SH-SY5Y (cell line): ENCODE results near the gene SPEN.

Experiments used
- GATA2 ChIP-seq: IDR thresholded peaks from 2 replicates; pipeline ENCODE4 v1.6.1; 2011; ENCODE audit warnings: mild to moderate bottlenecking, low read depth, low read length
- GATA3 ChIP-seq: IDR thresholded peaks from 2 replicates; pipeline ENCODE4 v1.6.1; 2011; ENCODE audit warnings: low read depth, mild to moderate bottlenecking, low read length, moderate library complexity

SPEN gene

DNA sequence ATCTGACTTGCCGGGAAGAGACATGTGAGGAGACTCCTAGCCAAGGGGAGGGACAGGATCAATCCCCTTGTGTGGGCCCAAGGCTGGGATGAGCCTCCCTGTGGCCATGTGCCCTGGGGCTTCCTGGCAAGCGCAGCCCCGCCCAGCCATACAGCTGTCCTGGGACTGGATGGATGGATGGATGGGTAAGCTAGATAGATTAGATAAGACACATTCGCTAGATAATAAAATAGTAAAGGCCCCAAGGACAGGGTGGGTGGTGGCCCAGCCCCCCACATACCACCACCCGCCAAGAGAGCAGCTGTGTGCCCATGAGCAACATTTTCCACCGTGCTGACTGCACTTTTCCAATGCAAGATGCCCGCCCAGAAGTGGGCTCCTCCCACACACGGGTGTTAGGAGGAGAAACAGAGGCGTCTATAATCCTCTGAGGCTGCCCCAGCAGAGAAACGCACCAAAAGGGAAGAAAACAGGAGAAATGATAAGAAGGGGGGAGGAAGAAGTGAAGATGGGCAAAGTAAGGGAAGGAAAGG is 103.3 kb downstream of the SPEN start:
- TF ChIP-seq GATA3 (no peak), GATA2 (0 out of 2 replicates have a peak, but pooled peaks have one; percentile 7)

DNA sequence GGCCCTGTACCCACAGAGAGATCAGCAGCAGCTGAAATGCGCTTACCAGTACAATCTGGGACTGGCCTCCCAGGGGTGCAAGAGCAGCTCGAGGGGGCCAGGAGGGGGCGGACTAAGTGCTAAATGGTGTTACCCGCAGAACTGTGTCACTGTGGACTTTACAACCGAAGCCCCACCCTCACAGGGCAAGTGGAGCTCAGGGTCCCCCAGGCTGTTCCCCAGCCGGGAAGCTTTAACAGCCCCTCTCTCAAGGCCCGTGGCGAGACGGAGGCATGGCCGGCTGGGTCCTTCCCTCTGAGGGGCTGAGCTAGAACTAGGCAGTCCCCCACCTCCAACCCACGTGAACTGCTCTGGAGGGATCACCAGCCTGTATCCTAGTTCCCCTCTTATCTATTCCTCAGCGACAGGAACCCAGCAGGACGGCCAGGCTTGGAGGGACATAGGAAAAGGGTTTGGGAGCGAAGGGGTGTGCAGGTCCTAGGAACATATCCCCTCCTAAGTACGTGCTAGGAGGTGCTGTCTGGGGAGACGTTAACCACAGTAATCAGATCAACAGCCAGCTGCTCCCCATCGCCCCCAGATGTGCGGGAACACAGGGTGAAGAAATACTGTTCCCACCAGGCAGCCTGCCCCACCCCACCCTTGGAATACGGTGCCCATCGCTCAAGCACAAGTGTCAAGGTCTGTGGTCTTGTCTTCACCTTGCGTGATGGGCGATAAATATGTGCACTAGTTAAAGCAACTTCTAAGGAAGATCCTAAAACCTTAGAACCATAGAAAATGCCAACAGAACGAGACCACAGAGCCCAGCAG is 104.0 kb downstream of the SPEN start:
- TF ChIP-seq GATA3: no peak
- no peak for TF ChIP-seq GATA2

DNA sequence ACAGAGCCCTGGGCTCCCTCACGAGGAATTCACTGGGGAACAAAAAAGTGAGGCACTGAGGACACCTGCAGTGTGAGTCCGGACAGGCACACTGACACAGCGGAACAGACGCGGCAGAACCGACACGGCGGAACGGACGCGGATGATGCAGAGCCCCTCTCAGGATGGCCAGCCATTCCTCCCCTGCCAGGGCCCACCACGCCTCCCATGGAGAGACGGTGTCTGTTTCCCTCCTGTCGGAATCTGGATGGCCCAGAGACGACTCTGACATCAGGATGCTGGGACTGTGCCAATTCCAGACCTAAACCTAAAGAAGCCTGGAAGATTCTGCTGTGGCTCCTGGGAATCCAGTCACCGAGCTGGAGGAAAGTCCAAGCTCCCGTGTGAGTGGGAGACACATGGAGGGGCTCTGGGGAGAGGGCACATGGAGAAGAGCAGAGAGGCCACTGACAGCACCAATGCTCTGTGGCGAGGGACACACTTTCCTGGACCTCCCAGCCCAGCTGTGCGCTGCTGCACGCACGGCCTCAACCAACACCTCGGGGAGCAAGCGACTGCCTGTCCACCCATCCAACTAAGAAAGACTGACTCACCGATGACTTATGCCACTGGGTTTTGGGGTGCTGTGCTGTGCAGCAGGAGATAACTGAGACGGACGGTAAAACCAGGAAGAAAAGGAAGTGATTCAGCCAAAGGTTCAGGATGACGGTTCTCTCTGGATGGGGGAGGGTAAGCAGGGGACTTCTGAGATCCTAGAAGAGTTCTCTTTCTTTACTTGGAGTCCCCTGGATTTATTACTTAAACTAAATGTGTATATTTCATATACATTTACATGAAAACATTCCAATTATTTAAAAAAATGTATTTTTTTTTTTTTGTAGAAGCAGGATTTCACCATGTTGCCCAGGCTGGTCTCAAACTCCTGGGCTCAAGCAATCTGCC is 105.1 kb downstream of the SPEN start:
- TF ChIP-seq GATA3 (no peak), GATA2 (no peak)

DNA sequence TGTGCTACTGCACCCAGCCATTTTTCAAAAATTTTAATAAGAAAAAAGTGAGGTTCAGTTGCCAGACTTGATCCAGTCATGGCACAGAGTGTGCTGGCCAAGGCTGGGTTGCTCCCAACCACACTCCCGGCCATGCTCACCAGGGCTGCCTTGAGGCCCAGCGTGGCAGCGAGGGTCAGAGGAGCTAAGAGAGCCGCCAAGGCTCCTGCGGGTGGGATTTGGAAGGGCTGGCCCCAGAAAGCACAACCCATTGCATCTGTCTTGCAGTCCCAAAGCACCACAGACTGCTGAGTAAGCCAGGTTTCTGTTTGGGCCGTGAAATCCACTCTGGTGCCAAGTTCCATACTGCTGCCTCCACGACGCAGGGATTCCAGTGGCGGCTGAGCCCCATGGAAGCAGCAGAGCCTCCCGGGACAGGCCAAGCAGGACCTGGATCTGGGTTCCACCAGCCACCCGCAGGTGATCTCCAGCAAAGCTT is 105.8 kb downstream of the SPEN start:
- TF ChIP-seq GATA2 (no peak), GATA3 (no peak)

DNA sequence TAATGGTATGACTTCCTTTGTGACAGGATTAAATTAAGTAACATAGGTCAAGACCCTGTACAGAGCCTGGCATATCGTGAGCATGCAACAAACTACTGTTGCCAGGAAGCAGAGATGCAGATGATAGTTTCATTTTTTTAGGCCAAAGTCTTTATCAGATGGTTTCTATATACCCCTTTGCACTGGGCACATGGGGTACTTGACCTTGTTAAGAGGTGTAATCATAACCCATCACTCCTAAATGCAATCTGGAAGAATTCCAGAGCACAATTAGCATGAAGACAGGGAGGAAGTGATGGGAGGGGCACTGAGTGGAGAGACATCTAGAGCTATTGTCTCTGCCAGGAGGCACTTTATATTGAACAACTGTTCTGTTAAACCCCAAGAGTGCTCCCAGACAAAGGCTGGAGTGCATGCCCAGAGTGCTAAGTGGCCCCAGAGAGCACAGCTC is 106.3 kb downstream of the SPEN start:
- TF ChIP-seq GATA2 (peak; percentile 54), GATA3 (no peak)

DNA sequence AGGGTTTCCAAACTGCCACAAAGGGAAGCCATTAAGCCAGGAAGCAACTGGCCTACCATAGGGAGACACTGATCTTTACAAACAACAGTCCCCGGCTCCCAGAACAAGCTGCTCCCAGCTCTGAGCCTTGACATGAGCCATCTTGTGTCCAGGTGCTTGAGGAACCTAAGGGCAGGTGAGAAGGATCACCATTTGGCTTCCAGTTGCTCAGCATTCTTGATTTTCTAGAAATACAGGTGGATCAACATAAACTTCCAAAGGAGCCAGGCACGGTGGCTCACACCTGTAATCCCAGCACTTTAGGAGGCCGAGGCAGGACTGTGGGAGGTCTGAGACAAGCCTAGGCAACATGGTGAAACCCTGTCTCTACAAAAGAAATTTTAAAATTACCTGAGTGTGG is 106.8 kb downstream of the SPEN start:
- TF ChIP-seq GATA2 (no peak), GATA3 (no peak)

DNA sequence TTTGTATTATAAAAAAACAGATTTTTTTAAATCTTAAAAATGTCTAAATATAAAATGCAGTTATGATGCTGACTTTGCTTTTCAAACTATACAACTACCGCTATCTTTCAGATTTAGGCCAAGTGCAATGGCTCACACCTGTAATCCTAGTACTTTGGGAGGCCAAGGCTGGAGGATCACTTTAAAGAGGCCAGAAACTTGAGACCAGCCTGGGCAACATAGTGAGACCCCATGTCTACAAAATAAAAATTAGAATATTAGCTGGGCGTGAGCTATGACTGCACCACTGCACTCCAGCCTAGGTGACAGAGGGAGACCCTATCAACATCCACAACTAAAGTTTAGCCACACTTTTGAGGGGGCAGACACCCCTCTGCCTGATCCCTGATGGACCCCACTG is 108.0 kb downstream of the SPEN start:
- TF ChIP-seq GATA3 (no peak), GATA2 (no peak)

DNA sequence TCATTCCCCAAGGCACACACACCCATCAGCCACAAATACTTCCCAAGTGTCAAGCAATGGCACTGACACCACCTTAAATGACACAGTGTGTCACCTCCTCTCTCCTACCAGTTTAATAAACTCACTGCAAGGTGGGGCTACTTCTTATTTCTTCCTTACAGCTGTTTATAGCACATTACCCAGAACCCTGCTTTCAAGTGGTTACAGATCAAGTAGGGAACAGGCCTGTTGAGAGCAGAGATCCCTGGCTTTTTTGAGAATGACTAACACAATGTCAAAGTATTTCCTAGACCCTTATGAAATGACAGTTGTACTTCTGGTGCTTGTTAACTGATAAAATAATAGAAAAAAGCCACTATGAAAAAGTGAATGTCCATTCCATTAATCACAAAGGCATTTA is 108.6 kb downstream of the SPEN start:
- TF ChIP-seq GATA3 (no peak), GATA2 (no peak)

DNA sequence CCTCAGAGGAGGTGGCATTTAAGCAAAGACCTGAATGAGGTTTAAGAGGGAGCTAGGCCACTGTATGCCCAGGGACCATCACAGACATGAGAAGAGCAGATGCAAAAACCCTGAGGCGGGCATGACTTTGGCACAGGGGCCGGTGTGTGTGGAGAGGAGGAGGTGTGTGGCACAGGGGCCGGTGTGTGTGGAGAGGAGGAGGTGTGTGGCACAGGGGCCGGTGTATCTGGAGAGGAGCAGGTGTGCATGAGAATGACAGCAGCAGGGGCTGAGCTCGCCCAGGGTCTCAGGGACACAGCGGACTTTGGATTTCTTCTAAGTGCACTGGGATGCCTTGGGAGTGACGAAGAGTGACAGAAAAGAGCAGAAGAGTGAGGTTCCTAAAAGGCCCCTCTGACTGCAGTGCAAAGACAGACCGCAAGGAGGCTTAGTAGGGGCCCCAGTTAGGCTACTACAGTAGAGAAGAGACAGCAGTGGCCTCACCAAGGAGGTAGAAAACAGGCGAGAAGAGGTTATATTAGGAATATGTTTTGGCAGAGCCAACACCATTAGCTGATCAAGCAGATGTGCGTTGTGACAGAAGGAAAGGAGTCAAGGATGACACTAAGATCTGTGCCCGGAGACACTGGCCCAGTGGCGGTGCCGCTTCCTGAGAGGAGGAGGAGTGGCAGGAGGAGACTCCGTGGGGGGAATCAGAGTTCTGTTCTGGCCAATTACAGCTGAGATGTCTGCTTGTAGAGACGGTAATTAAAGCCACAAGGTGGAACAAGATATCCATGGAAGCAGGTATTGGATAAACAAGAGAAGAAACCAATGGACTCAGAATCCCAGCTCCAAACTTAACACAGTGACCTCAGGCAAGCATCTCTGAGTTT is 110.0 kb downstream of the SPEN start:
- TF ChIP-seq GATA2: no peak
- TF ChIP-seq GATA3: no peak

DNA sequence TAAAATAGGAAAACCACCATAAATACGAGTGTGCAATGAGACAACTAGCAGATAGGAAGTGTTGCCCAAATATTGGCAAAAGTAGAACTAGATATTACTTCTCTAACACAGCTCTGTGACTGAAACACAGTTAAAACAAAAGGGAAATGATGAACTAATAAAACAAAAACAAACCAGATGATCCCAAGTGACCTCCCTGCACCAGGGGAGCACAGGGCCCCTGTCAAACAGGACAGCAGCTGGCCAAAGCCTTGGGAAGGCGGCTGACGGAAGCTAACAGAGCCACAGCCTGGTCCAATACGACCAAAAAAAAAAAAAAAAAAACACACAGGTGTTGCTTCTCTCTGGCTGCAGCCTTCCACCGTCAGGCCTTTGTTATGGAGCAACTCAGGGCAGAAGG is 110.6 kb downstream of the SPEN start:
- TF ChIP-seq GATA3 (no peak), GATA2 (no peak)

DNA sequence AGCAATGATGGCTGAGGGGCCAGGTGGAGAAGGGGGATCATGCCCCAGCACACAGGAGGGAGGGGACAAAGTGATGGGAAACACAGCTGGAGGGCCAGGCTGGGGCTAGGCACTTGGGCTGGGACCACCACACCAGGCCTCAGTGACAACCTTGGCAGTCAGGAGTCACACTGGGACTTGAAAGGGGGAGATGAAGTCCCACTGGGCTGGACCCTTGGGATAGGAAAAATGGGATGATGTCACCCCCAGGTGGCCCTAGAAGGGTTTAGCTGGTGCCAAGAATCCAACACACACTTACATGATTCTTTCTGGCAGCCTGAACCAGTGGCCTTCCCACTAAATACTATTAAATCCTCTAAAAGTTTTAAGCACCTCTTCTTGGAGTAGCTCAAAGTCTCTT is 111.3 kb downstream of the SPEN start:
- TF ChIP-seq GATA3: no peak
- no peak for TF ChIP-seq GATA2

DNA sequence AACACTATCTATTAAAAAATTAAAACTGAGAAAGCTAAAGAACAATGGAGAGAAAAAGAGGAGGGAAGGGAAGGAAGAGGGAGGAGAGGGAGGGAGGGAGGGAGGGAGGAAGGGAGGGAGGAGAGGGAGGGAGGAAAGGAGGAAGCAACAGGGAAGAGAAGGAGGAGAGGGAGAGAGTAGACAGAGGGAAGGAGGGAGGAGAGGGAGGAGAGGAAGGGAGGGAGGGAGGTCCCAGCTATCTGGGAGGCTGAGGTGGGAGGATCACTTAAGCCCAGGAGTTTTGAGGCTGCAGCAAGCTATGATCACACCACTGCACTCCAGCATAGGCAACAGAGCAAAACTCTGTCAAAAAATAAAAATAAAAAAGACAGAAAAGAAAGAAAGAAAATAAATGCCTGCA is 111.9 kb downstream of the SPEN start:
- no peak for TF ChIP-seq GATA2
- no peak for TF ChIP-seq GATA3

DNA sequence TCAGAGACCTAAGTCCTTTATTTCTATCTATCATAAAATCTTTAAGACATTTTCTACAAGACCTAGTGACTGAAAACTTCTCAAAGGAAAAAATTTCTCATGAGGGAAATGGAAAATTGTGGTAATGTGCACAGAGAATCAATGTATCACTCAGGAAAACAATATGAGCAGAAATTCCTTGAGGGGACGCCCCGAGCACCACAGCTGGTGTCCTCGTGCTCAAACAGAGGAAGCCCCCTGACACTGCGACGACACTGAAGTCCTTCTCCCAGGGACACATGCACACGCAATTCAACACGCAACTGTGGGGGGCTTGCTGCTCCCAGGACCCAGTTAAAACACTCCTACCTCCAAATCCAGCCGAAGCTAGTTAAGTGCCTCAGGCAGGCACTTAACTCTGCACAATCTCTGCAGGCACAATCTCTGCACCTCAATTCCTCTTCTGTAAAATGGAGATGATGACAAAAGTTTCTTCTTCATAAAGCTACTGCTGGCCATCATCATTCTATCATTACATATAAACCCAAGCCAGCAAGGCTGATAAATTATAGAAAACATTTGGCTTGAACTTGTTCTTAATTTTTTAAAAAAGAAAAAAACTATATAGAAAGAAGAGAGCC is 112.4 kb downstream of the SPEN start:
- no peak for TF ChIP-seq GATA2
- TF ChIP-seq GATA3: no peak

DNA sequence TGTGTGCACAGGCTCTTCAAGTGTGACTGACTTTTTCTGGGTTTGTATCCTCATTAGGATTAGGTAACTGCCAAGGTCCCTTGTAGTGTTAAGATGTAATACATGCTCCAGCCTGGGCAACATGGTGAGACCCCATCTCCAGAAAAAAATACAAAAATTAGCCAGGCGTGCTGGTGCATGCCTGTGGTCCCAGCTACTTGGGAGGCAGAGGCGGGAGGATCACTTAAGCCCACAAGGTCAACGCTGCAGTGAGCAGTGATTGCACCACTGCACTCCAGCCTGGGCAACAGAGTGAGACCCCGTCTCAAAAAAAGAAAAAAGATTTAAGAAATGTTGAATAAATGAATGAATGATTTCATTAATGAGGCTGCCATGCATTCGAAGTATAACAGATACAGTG is 113.3 kb downstream of the SPEN start:
- TF ChIP-seq GATA3: no peak
- no peak for TF ChIP-seq GATA2
